HG03097 (cell line): ENCODE data around the gene SLC8A3.

Experiments
- ATAC-seq: cut with Tn5 transposase; IDR thresholded peaks from one replicate; pipeline ENCODE4 v1.9.1; 2021; ENCODE audit not compliant: unreplicated experiment, low FRiP score

SLC8A3 gene

GRCh38 chr14:70123796-70124195 is 65.0 kb downstream of the SLC8A3 start:
- no peak for ATAC-seq

- ATAC-seq = no peak
These were observed 67.2 kb downstream of the SLC8A3 start for GRCh38 chr14:70121521-70121920.

GRCh38 chr14:70118064-70118463 is 70.7 kb downstream of the SLC8A3 start:
- no peak for ATAC-seq

- ATAC-seq = no peak
These were observed 72.5 kb downstream of the SLC8A3 start for GRCh38 chr14:70116278-70116677.

GRCh38 chr14:70114621-70115156 is 74.1 kb downstream of the SLC8A3 start:
- no peak for ATAC-seq

- no peak for ATAC-seq
These were observed 75.5 kb downstream of the SLC8A3 start for GRCh38 chr14:70113211-70113610.

GRCh38 chr14:70108419-70108818 is 80.3 kb downstream of the SLC8A3 start:
- no peak for ATAC-seq

GRCh38 chr14:70107309-70107708 is 81.4 kb downstream of the SLC8A3 start:
- ATAC-seq = no peak

- ATAC-seq = no peak
These were observed 88.7 kb downstream of the SLC8A3 start for GRCh38 chr14:70100071-70100470.

- no peak for ATAC-seq
These were observed 90.4 kb downstream of the SLC8A3 start for GRCh38 chr14:70098250-70098809.

GRCh38 chr14:70097576-70098249 is 91.0 kb downstream of the SLC8A3 start:
- ATAC-seq = no peak

GRCh38 chr14:70096866-70097265 is 91.9 kb downstream of the SLC8A3 start:
- ATAC-seq = no peak

- ATAC-seq = no peak
These were observed 94.1 kb downstream of the SLC8A3 start for GRCh38 chr14:70094631-70095030.

- no peak for ATAC-seq
These were observed 94.6 kb downstream of the SLC8A3 start for GRCh38 chr14:70094106-70094505.

GRCh38 chr14:70093156-70093555 is 95.6 kb downstream of the SLC8A3 start:
- ATAC-seq = no peak

- ATAC-seq = no peak
These were observed 101.4 kb downstream of the SLC8A3 start for GRCh38 chr14:70087380-70087697.

- ATAC-seq = no peak
These were observed 101.9 kb downstream of the SLC8A3 start for GRCh38 chr14:70086685-70087379.

GRCh38 chr14:70084226-70084625 is 104.5 kb downstream of the SLC8A3 start:
- no peak for ATAC-seq

GRCh38 chr14:70082394-70082793 is 106.4 kb downstream of the SLC8A3 start:
- ATAC-seq = no peak

- no peak for ATAC-seq
These were observed 108.7 kb downstream of the SLC8A3 start for GRCh38 chr14:70080076-70080475.

GRCh38 chr14:70078329-70078728 is 110.4 kb downstream of the SLC8A3 start:
- ATAC-seq = no peak

GRCh38 chr14:70077720-70078119 is 111.0 kb downstream of the SLC8A3 start:
- no peak for ATAC-seq
